ENCODE results near the gene VARS2.

The VARS2 gene

GRCh38 chr6:30894381-30894780 lies 19.7 kb upstream of the VARS2 start:
- no peaks in the 10 kb centered on the region for H3K9me3 ChIP-seq (ENCODE audit: control extremely low read depth in 1 of 5, control insufficient read depth in 4 of 5, insufficient read depth in 2 of 5, low read depth in 1 of 5, low read length in 4 of 5)
- DNase-seq, result no peak
- peaks cover 0 to 2% (median 0%) of the 10 kb centered on the region in 4 experiments for H3K36me3 ChIP-seq (ENCODE audit: control insufficient read depth in 4 of 4, insufficient read depth in 4 of 4, low read length in 3 of 4)
- H3K4me1 ChIP-seq (ENCODE audit: control extremely low read depth in 1 of 4, control insufficient read depth in 4 of 4, insufficient read depth in 4 of 4, low read length in 3 of 4), result no peaks in the 10 kb centered on the region
- H3K27me3 ChIP-seq (replicated peaks in 2 of 5; ENCODE audit: control insufficient read depth in 4 of 5, insufficient read depth in 5 of 5, low read length in 4 of 5), result peaks cover 0 to 5% (median 0%) of the 10 kb centered on the region in 5 experiments
- H3K4me3 ChIP-seq (ENCODE audit: control insufficient read depth in 1 of 7, extremely low read depth in 1 of 7, insufficient read depth in 4 of 7, low read depth in 2 of 7, low read length in 6 of 7), result no peak overlapping the region
- WGBS (ENCODE audit: insufficient coverage), result 97% methylated on average over 7 of the region's 12 CpGs
- POLR2A ChIA-PET, result no interaction called here
- H3K27ac ChIP-seq (ENCODE audit: insufficient read depth in 1 of 2, low read depth in 1 of 2, low read length in 2 of 2, poor library complexity in 1 of 2, severe bottlenecking in 2 of 2), result no peak overlapping the region
- CTCF ChIA-PET, result interaction anchor here (0.6 to 1.1 kb wide), 2 partner anchors 21 to 65 kb away, joined by 3 read pairs; no protein-coding TSS in a partner anchor

- 96% methylated on average over 3 of the region's 3 CpGs for WGBS (ENCODE audit: insufficient coverage)
- POLR2A ChIA-PET, result no interaction called here
Observed at GRCh38 chr6:30894935-30895334, 19.1 kb upstream of the VARS2 start.

GRCh38 chr6:30895343-30895742 lies 18.7 kb upstream of the VARS2 start:
- WGBS (ENCODE audit: insufficient coverage), result 88% methylated on average over 6 of the region's 10 CpGs
- no peak overlapping the region for H3K4me3 ChIP-seq (ENCODE audit: control insufficient read depth in 1 of 7, extremely low read depth in 1 of 7, insufficient read depth in 4 of 7, low read depth in 2 of 7, low read length in 6 of 7)
- DNase-seq, result no peak
- ChIA-PET CTCF (interaction anchor here (0.7 to 1.6 kb wide), 5 partner anchors 11 to 71 kb away, joined by 3 to 5 read pairs (median 4); partner anchors contain the start of gene DDR1), POLR2A (no interaction called here)
- no peaks in the 10 kb centered on the region for H3K4me1 ChIP-seq (ENCODE audit: control extremely low read depth in 1 of 4, control insufficient read depth in 4 of 4, insufficient read depth in 4 of 4, low read length in 3 of 4)
- H3K36me3 ChIP-seq (ENCODE audit: control insufficient read depth in 4 of 4, insufficient read depth in 4 of 4, low read length in 3 of 4), result peaks cover 0 to 2% (median 0%) of the 10 kb centered on the region in 4 experiments
- H3K27ac ChIP-seq (ENCODE audit: insufficient read depth in 1 of 2, low read depth in 1 of 2, low read length in 2 of 2, poor library complexity in 1 of 2, severe bottlenecking in 2 of 2), result no peak overlapping the region
- H3K27me3 ChIP-seq (replicated peaks in 2 of 5; ENCODE audit: control insufficient read depth in 4 of 5, insufficient read depth in 5 of 5, low read length in 4 of 5), result peaks cover 0 to 5% (median 0%) of the 10 kb centered on the region in 5 experiments
- no peaks in the 10 kb centered on the region for H3K9me3 ChIP-seq (ENCODE audit: control extremely low read depth in 1 of 5, control insufficient read depth in 4 of 5, insufficient read depth in 2 of 5, low read depth in 1 of 5, low read length in 4 of 5)

More at GRCh38 chr6:30894935-30895334, 19.1 kb upstream of the VARS2 start:
- no peaks in the 10 kb centered on the region for H3K4me1 ChIP-seq (ENCODE audit: control extremely low read depth in 1 of 4, control insufficient read depth in 4 of 4, insufficient read depth in 4 of 4, low read length in 3 of 4)
- CTCF ChIA-PET, result interaction anchor here (0.7 to 1.1 kb wide), 4 partner anchors 10 to 21 kb away, joined by 3 to 5 read pairs (median 3); partner anchors contain the start of gene DDR1
- H3K36me3 ChIP-seq (ENCODE audit: control insufficient read depth in 4 of 4, insufficient read depth in 4 of 4, low read length in 3 of 4), result peaks cover 0 to 2% (median 0%) of the 10 kb centered on the region in 4 experiments
- no peak for DNase-seq
- no peaks in the 10 kb centered on the region for H3K9me3 ChIP-seq (ENCODE audit: control extremely low read depth in 1 of 5, control insufficient read depth in 4 of 5, insufficient read depth in 2 of 5, low read depth in 1 of 5, low read length in 4 of 5)
- no peak overlapping the region for H3K4me3 ChIP-seq (ENCODE audit: control insufficient read depth in 1 of 7, extremely low read depth in 1 of 7, insufficient read depth in 4 of 7, low read depth in 2 of 7, low read length in 6 of 7)
- H3K27me3 ChIP-seq (replicated peaks in 2 of 5; ENCODE audit: control insufficient read depth in 4 of 5, insufficient read depth in 5 of 5, low read length in 4 of 5), result peaks cover 0 to 5% (median 0%) of the 10 kb centered on the region in 5 experiments
- no peak overlapping the region for H3K27ac ChIP-seq (ENCODE audit: insufficient read depth in 1 of 2, low read depth in 1 of 2, low read length in 2 of 2, poor library complexity in 1 of 2, severe bottlenecking in 2 of 2)

GRCh38 chr6:30896541-30896940 lies 17.5 kb upstream of the VARS2 start:
- ChIA-PET POLR2A (no interaction called here), CTCF (interaction anchor here (1.1 to 3.0 kb wide), 5 partner anchors 8 to 73 kb away, joined by 3 to 8 read pairs (median 4); no protein-coding TSS in a partner anchor)
- 91% methylated on average over 7 of the region's 13 CpGs for WGBS (ENCODE audit: insufficient coverage)
- H3K36me3 ChIP-seq (ENCODE audit: control insufficient read depth in 4 of 4, insufficient read depth in 4 of 4, low read length in 3 of 4), result peaks cover 0 to 2% (median 0%) of the 10 kb centered on the region in 4 experiments
- H3K9me3 ChIP-seq (ENCODE audit: control extremely low read depth in 1 of 5, control insufficient read depth in 4 of 5, insufficient read depth in 2 of 5, low read depth in 1 of 5, low read length in 4 of 5), result no peaks in the 10 kb centered on the region
- H3K4me1 ChIP-seq (ENCODE audit: control extremely low read depth in 1 of 4, control insufficient read depth in 4 of 4, insufficient read depth in 4 of 4, low read length in 3 of 4), result no peaks in the 10 kb centered on the region
- H3K27ac ChIP-seq (ENCODE audit: insufficient read depth in 1 of 2, low read depth in 1 of 2, low read length in 2 of 2, poor library complexity in 1 of 2, severe bottlenecking in 2 of 2), result no peak overlapping the region
- no peak for DNase-seq
- H3K4me3 ChIP-seq (ENCODE audit: control insufficient read depth in 1 of 7, extremely low read depth in 1 of 7, insufficient read depth in 4 of 7, low read depth in 2 of 7, low read length in 6 of 7), result no peak overlapping the region
- peaks cover 0 to 5% (median 0%) of the 10 kb centered on the region in 5 experiments for H3K27me3 ChIP-seq (replicated peaks in 2 of 5; ENCODE audit: control insufficient read depth in 4 of 5, insufficient read depth in 5 of 5, low read length in 4 of 5)

GRCh38 chr6:30897882-30898281 lies 16.2 kb upstream of the VARS2 start:
- CTCF ChIA-PET, result interaction anchor here (0.6 to 3.0 kb wide), 2 partner anchors 10 to 69 kb away, joined by 3 to 8 read pairs; no protein-coding TSS in a partner anchor

GRCh38 chr6:30898750-30899360 lies 15.2 kb upstream of the VARS2 start:
- peaks cover 0 to 7% (median 0%) of the 10 kb centered on the region in 4 experiments for H3K4me1 ChIP-seq (ENCODE audit: control extremely low read depth in 1 of 4, control insufficient read depth in 4 of 4, insufficient read depth in 4 of 4, low read length in 3 of 4)
- ChIA-PET POLR2A (no interaction called here), CTCF (interaction anchor here (1.6 to 3.0 kb wide), 3 partner anchors 11 to 15 kb away, joined by 5 to 8 read pairs (median 6); partner anchors contain the start of gene VARS2)
- H3K4me3 ChIP-seq (ENCODE audit: control insufficient read depth in 1 of 7, extremely low read depth in 1 of 7, insufficient read depth in 4 of 7, low read depth in 2 of 7, low read length in 6 of 7), result no peak overlapping the region
- no peaks in the 10 kb centered on the region for H3K9me3 ChIP-seq (ENCODE audit: control extremely low read depth in 1 of 5, control insufficient read depth in 4 of 5, insufficient read depth in 2 of 5, low read depth in 1 of 5, low read length in 4 of 5)
- WGBS (ENCODE audit: insufficient coverage), result 92% methylated on average over 19 of the region's 23 CpGs
- no peak for DNase-seq
- H3K27me3 ChIP-seq (replicated peaks in 2 of 5; ENCODE audit: control insufficient read depth in 4 of 5, insufficient read depth in 5 of 5, low read length in 4 of 5), result peaks cover 0 to 2% (median 0%) of the 10 kb centered on the region in 5 experiments
- peaks cover 0 to 2% (median 0%) of the 10 kb centered on the region in 4 experiments for H3K36me3 ChIP-seq (ENCODE audit: control insufficient read depth in 4 of 4, insufficient read depth in 4 of 4, low read length in 3 of 4)
- no peak overlapping the region for H3K27ac ChIP-seq (ENCODE audit: insufficient read depth in 1 of 2, low read depth in 1 of 2, low read length in 2 of 2, poor library complexity in 1 of 2, severe bottlenecking in 2 of 2)

More at GRCh38 chr6:30897882-30898281, 16.2 kb upstream of the VARS2 start:
- Histone ChIP-seq H3K9me3 (ENCODE audit: control extremely low read depth in 1 of 5, control insufficient read depth in 4 of 5, insufficient read depth in 2 of 5, low read depth in 1 of 5, low read length in 4 of 5) (no peaks in the 10 kb centered on the region), H3K27me3 (replicated peaks in 2 of 5; ENCODE audit: control insufficient read depth in 4 of 5, insufficient read depth in 5 of 5, low read length in 4 of 5) (peaks cover 0 to 3% (median 0%) of the 10 kb centered on the region in 5 experiments), H3K4me3 (ENCODE audit: control insufficient read depth in 1 of 7, extremely low read depth in 1 of 7, insufficient read depth in 4 of 7, low read depth in 2 of 7, low read length in 6 of 7) (no peak overlapping the region), H3K4me1 (ENCODE audit: control extremely low read depth in 1 of 4, control insufficient read depth in 4 of 4, insufficient read depth in 4 of 4, low read length in 3 of 4) (peaks cover 0 to 4% (median 0%) of the 10 kb centered on the region in 4 experiments), H3K27ac (ENCODE audit: insufficient read depth in 1 of 2, low read depth in 1 of 2, low read length in 2 of 2, poor library complexity in 1 of 2, severe bottlenecking in 2 of 2) (no peak overlapping the region), H3K36me3 (ENCODE audit: control insufficient read depth in 4 of 4, insufficient read depth in 4 of 4, low read length in 3 of 4) (peaks cover 0 to 2% (median 0%) of the 10 kb centered on the region in 4 experiments)
- POLR2A ChIA-PET, result no interaction called here
- no peak for DNase-seq
- WGBS (ENCODE audit: insufficient coverage), result 92% methylated on average over 16 of the region's 16 CpGs

- H3K27ac ChIP-seq (ENCODE audit: insufficient read depth in 1 of 2, low read depth in 1 of 2, low read length in 2 of 2, poor library complexity in 1 of 2, severe bottlenecking in 2 of 2), result no peak overlapping the region
- ChIA-PET CTCF (interaction anchor here (1.2 kb wide), 1 partner anchor 12 kb away, joined by 3 read pairs; no protein-coding TSS in a partner anchor), POLR2A (no interaction called here)
- no peak for DNase-seq
- 100% methylated on average over 1 of the region's 1 CpG for WGBS (ENCODE audit: insufficient coverage)
- peaks cover 0 to 2% (median 0%) of the 10 kb centered on the region in 4 experiments for H3K36me3 ChIP-seq (ENCODE audit: control insufficient read depth in 4 of 4, insufficient read depth in 4 of 4, low read length in 3 of 4)
- no peak overlapping the region for H3K4me3 ChIP-seq (ENCODE audit: control insufficient read depth in 1 of 7, extremely low read depth in 1 of 7, insufficient read depth in 4 of 7, low read depth in 2 of 7, low read length in 6 of 7)
- peaks cover 0 to 7% (median 0%) of the 10 kb centered on the region in 4 experiments for H3K4me1 ChIP-seq (ENCODE audit: control extremely low read depth in 1 of 4, control insufficient read depth in 4 of 4, insufficient read depth in 4 of 4, low read length in 3 of 4)
- no peaks in the 10 kb centered on the region for H3K9me3 ChIP-seq (ENCODE audit: control extremely low read depth in 1 of 5, control insufficient read depth in 4 of 5, insufficient read depth in 2 of 5, low read depth in 1 of 5, low read length in 4 of 5)
- H3K27me3 ChIP-seq (replicated peaks in 2 of 5; ENCODE audit: control insufficient read depth in 4 of 5, insufficient read depth in 5 of 5, low read length in 4 of 5), result peaks cover 0 to 2% (median 0%) of the 10 kb centered on the region in 5 experiments
Observed at GRCh38 chr6:30900863-30901417, 13.1 kb upstream of the VARS2 start.

Data from common myeloid progenitor, CD34-positive (primary cell).